Sigmoid colon (tissue), 7 donors: ENCODE results near the gene DCAF7. TPM values are rescaled to one million over a fixed set of nuclear protein-coding genes. Genes with fewer than 3 reads are reported as not detected.

ENCODE experiments used
- DNase-seq: peaks from one replicate; pipeline ENCODE4 v3.0.0-alpha.2; 2019
- H3K27ac ChIP-seq, 4 donors: fragments of 200-600 bp; sonication (generic); one replicate each; pipeline ENCODE4 v1.5.1; 2016 to 2019; ENCODE audit warnings: mild to moderate bottlenecking in 1 of 4
- H3K27me3 ChIP-seq, 3 donors: fragments of 200-600 bp; sonication (generic); one replicate each; pipeline ENCODE4 v1.5.1; 2019; ENCODE audit warnings: mild to moderate bottlenecking in 1 of 3
- H3K36me3 ChIP-seq, 4 donors: fragments of 200-600 bp; sonication (generic); one replicate each; pipeline ENCODE4 v1.5.1; 2016 to 2019
- H3K4me1 ChIP-seq, 4 donors: fragments of 200-600 bp; sonication (generic); one replicate each; pipeline ENCODE4 v1.5.1; 2017 to 2019
- H3K4me3 ChIP-seq, 4 donors: fragments of 200-600 bp; sonication (generic); one replicate each; pipeline ENCODE4 v1.5.1; 2017 to 2019; ENCODE audit warnings: mild to moderate bottlenecking in 2 of 4, moderate library complexity in 1 of 4
- H3K9me3 ChIP-seq, 4 donors: fragments of 200-600 bp in 3 of 4; sonication (generic) in 3 of 4; one replicate each; pipeline versions ENCODE4 v1.5.1 to v1.6.1; 2013 to 2019
- CTCF ChIP-seq, 4 experiments: fragments of 450-650 bp in 3 of 4; fragments of 200-600 bp in 1 of 4; IDR thresholded peaks; one replicate each; pipeline ENCODE4 v1.5.1; 2016 to 2019; ENCODE audit warnings: antibody characterized with exemption in 4 of 4, mild to moderate bottlenecking in 3 of 4, moderate library complexity in 2 of 4
- EP300 ChIP-seq, 4 donors: sonication (generic); formaldehyde crosslinking; IDR thresholded peaks; one replicate each; pipeline ENCODE4 v1.6.1; 2017; ENCODE audit warnings: antibody characterized with exemption in 4 of 4
- POLR2A ChIP-seq, 2 donors: fragments of 450-650 bp; IDR thresholded peaks; one replicate each; pipeline ENCODE4 v1.6.1; 2016; ENCODE audit warnings: antibody characterized with exemption in 2 of 2, mild to moderate bottlenecking in 2 of 2, moderate library complexity in 2 of 2
- POLR2AphosphoS5 ChIP-seq, 4 donors: sonication (generic); formaldehyde crosslinking; IDR thresholded peaks; one replicate each; pipeline ENCODE4 v1.6.1; 2017; ENCODE audit warnings: antibody characterized with exemption in 4 of 4
- WGBS, 2 donors: extraction: QIAGEN DNeasy Blood & Tissue Kit; methylation state at CpG; one replicate each; pipeline ENCODE4 v1.1.7; 2013; 5-methylcytosine and 5-hydroxymethylcytosine counted together
- intact Hi-C: fragments of 100-400 bp; cut with DNase I; formaldehyde crosslinking; loops from one replicate; pipeline ENCODE4 v1.15.1; 2023
- polyA plus RNA-seq, 3 donors: library from polyadenylated mRNA; stranded (reverse); fragments of 200-250 nt; gene quantifications; one replicate each; pipeline ENCODE4 v1.2.3, GENCODE V29; 2013
- total RNA-seq, 4 donors: library from RNA; depleted of rRNA; stranded (reverse); fragments of >200 nt; gene quantifications; one replicate each; pipeline ENCODE4 v1.1.0, GENCODE V29; 2016
- donor health status: healthy with polysubstance abuse.
- donor health status: Bipolar disorder and iron deficiency.
- donor health status: healthy.

DCAF7 gene
- total and polyA plus RNA-seq, 7 donors = 14.4 to 34.6 (median 23.1) TPM

GRCh38 chr17:63538693-63539595, 11.3 kb upstream of the DCAF7 start:
- 46 to 77% methylated on average over 9 of the region's 9 CpGs for WGBS, 2 donors
- H3K36me3 ChIP-seq = no peaks in the 10 kb centered on the region
- peaks cover 0 to 10% (median 9%) of the 10 kb centered on the region in 4 donors for H3K4me1 ChIP-seq
- H3K9me3 ChIP-seq = no peaks in the 10 kb centered on the region
- peak; percentile 40 for DNase-seq
- H3K27ac ChIP-seq = no peak overlapping the region
- intact Hi-C loops = no loop called here
- peaks cover 15 to 34% (median 25%) of the 10 kb centered on the region in 3 donors for H3K27me3 ChIP-seq
- no peak overlapping the region for H3K4me3 ChIP-seq
- no peak for TF ChIP-seq POLR2A (IDR thresholded peaks at IDR 0.05)
- TF ChIP-seq POLR2AphosphoS5 (IDR thresholded peaks at IDR 0.05) = no peak
- TF ChIP-seq EP300 (IDR thresholded peaks at IDR 0.05) = no peak
- TF ChIP-seq CTCF (IDR thresholded peaks at IDR 0.05) = no peak

DNA sequence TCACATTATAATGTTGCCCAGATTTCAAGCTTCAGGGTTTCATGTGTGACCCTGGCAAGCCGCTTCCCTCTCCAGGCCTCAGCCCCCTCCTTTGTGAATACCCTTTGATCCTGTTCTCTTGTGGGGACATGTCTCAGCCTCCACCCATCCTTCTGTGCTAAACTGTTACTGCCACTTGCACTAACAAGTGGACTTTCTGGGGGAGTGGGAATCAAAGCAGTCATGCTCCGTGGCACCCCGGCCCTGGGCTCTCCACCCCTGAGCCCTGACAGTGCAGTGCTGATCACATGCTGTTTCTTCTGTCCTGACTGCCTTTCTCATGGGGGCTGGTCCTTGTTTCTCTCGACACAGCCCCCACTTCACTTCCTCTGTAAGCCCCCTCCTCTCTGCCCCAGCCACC, 9.7 kb upstream of the DCAF7 start:
- Histone ChIP-seq H3K4me3 (no peak overlapping the region), H3K9me3 (no peaks in the 10 kb centered on the region), H3K4me1 (peaks cover 0 to 10% (median 9%) of the 10 kb centered on the region in 4 donors), H3K27ac (no peak overlapping the region), H3K36me3 (no peaks in the 10 kb centered on the region), H3K27me3 (peaks cover 15 to 34% (median 25%) of the 10 kb centered on the region in 3 donors)
- DNase-seq = no peak
- intact Hi-C loops = no loop called here
- no peak for TF ChIP-seq POLR2A (IDR thresholded peaks at IDR 0.05)
- TF ChIP-seq EP300 (IDR thresholded peaks at IDR 0.05) = no peak
- TF ChIP-seq POLR2AphosphoS5 (IDR thresholded peaks at IDR 0.05) = no peak
- no peak for TF ChIP-seq CTCF (IDR thresholded peaks at IDR 0.05)
- 67 to 80% methylated on average over 4 of the region's 4 CpGs for whole genome bisulfite sequencing, 2 donors

DNA sequence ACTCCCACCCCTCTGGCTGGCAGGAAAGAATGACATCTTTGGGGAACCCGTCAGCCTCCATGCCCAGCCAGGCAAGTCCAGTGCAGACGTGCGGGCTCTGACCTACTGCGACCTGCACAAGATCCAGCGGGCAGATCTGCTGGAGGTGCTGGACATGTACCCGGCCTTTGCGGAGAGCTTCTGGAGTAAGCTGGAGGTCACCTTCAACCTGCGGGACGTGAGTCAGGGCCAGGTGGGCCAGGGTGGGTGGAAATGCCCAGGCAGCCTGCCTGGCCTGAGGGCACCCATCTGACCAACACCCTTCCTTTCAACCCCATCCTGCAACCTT, 8.1 kb upstream of the DCAF7 start:
- no peak overlapping the region for H3K27ac ChIP-seq
- TF ChIP-seq POLR2AphosphoS5 (IDR thresholded peaks at IDR 0.05) (no peak), POLR2A (IDR thresholded peaks at IDR 0.05) (no peak), EP300 (IDR thresholded peaks at IDR 0.05) (no peak), CTCF (IDR thresholded peaks at IDR 0.05) (no peak)
- H3K9me3 ChIP-seq = no peaks in the 10 kb centered on the region
- WGBS, 2 donors = 95% methylated on average over 9 of the region's 9 CpGs
- no peak for DNase-seq
- H3K4me1 ChIP-seq = peaks cover 0 to 10% (median 9%) of the 10 kb centered on the region in 4 donors
- no peaks in the 10 kb centered on the region for H3K36me3 ChIP-seq
- no peak overlapping the region for H3K4me3 ChIP-seq
- H3K27me3 ChIP-seq = peaks cover 15 to 30% (median 21%) of the 10 kb centered on the region in 3 donors
- intact Hi-C loops = no loop called here

DNA sequence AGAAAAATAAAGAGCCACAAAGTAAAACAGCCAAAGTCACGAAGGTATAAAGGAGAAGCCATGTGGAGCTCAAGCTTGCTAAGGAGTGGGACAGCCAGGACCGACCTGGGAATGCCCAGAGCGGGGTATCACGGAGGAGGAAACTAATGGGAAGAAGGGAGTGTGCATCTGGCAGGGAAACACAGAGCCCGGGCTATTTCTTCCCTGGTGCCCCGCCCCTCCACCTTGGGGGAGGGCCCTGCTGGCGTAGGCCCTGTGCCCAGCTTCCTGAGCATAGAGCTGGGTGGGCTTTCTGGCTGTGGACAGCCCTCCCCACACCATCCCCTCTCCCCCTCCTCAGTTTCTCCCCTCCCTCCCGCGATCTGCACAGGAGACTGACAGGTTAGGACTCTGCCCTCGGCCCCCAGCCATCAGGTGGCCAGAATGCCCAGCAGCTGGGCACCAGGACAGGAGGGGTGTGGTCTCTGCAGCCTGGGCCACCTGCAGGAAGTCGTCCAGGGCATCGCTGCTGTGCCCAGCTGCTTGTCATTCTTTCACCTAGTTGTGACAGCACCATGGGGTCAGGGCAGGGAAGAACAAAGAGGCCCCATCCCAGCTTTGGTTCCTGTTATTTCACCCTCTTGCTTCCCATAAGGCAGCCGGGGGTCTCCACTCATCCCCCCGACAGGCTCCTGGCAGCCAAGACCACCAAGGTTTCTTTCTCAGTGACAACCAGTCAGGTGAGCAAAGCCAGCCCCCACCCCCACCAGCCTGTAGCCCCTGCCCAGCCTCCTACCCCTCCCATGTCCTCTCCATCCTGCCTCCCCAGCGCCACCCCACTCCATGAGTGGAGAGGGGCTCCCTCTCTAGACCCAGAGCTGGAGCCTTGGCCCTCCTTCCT, 7.1 kb upstream of the DCAF7 start:
- Histone ChIP-seq H3K36me3 (no peaks in the 10 kb centered on the region), H3K27me3 (peaks cover 10 to 20% (median 11%) of the 10 kb centered on the region in 3 donors), H3K4me1 (peaks cover 0 to 6% (median 4%) of the 10 kb centered on the region in 4 donors), H3K4me3 (no peak overlapping the region), H3K27ac (no peak overlapping the region), H3K9me3 (no peaks in the 10 kb centered on the region)
- no peak for DNase-seq
- TF ChIP-seq EP300 (IDR thresholded peaks at IDR 0.05) = no peak
- no peak for TF ChIP-seq CTCF (IDR thresholded peaks at IDR 0.05)
- TF ChIP-seq POLR2AphosphoS5 (IDR thresholded peaks at IDR 0.05) = no peak
- TF ChIP-seq POLR2A (IDR thresholded peaks at IDR 0.05) = no peak
- intact Hi-C loops = no loop called here
- WGBS, 2 donors = 21 to 54% methylated on average over 15 of the region's 15 CpGs
